ENCODE data around the gene EXOSC7.

- TF ChIP-seq ZNF766 (CRISPR knock-in tag; conservative IDR thresholded peaks at IDR 0.05) (no peak), POLR2AphosphoS5 (IDR thresholded peaks at IDR 0.05; ENCODE audit: control insufficient read depth, insufficient read depth, low read depth, low read length) (no peak), CTCF (IDR thresholded peaks at IDR 0.05 in 2 of 3, conservative IDR thresholded peaks at IDR 0.05 in 1 of 3; ENCODE audit: insufficient read depth in 2 of 3, low read depth in 1 of 3, low read length in 3 of 3) (no peak), CCAR2 (IDR thresholded peaks at IDR 0.05; ENCODE audit: low read depth, low read length) (no peak)
These were observed 26.7 kb downstream of the EXOSC7 start for GRCh38 chr3:45002720-45003119.

Measured in K562 (cell line).